SK-N-SH treated with all-trans-retinoic acid at 6 μM for 48 hours (cell line): ENCODE data around the gene SLC19A1.

Source experiments
- ARNTL ChIP-seq: fragments of 450-650 bp; formaldehyde crosslinking; IDR thresholded peaks from 2 replicates; pipeline ENCODE4 v1.5.0; 2020; ENCODE audit warnings: low read depth, mild to moderate bottlenecking, moderate library complexity, borderline replicate concordance
- BACH2 ChIP-seq: fragments of 250-450 bp; sonication (Bioruptor Pico); IDR thresholded peaks from 2 replicates; pipeline ENCODE4 v1.9.0; 2021; ENCODE audit warnings: mild to moderate bottlenecking, borderline replicate concordance
- CSDC2 ChIP-seq: fragments of 250-450 bp; sonication (Bioruptor Pico); IDR thresholded peaks from 2 replicates; pipeline ENCODE4 v1.5.0; 2020; ENCODE audit warnings: mild to moderate bottlenecking, moderate library complexity
- ISL1 ChIP-seq: fragments of 250-450 bp; sonication (Bioruptor Pico); IDR thresholded peaks from 2 replicates; pipeline ENCODE4 v2.1.2; 2022; ENCODE audit warnings: mild to moderate bottlenecking, moderate library complexity
- POU6F1 ChIP-seq: fragments of 250-450 bp; sonication (Bioruptor Pico); IDR thresholded peaks from 2 replicates; pipeline ENCODE4 v1.8.0; 2021; ENCODE audit warnings: low read depth, mild to moderate bottlenecking, moderate library complexity, borderline replicate concordance
- RARB ChIP-seq: fragments of 250-450 bp; sonication (Bioruptor Pico); IDR thresholded peaks from 2 replicates; pipeline ENCODE4 v1.8.0; 2021; ENCODE audit warnings: mild to moderate bottlenecking, moderate library complexity
- SNAI2 ChIP-seq: fragments of 250-450 bp; sonication (Bioruptor Pico); IDR thresholded peaks from 2 replicates; pipeline ENCODE4 v1.5.0; 2020; ENCODE audit warnings: mild to moderate bottlenecking, moderate library complexity
- TCF4 ChIP-seq: fragments of 250-450 bp; sonication (Bioruptor Pico); IDR thresholded peaks from 2 replicates; pipeline ENCODE4 v1.8.0; 2021; ENCODE audit warnings: mild to moderate bottlenecking, moderate library complexity, borderline replicate concordance
- TOX ChIP-seq: fragments of 250-450 bp; sonication (Bioruptor Pico); IDR thresholded peaks from 2 replicates; pipeline ENCODE4 v1.8.0; 2021; ENCODE audit warnings: mild to moderate bottlenecking, moderate library complexity, borderline replicate concordance
- ZFP30 ChIP-seq: fragments of 450-650 bp; formaldehyde crosslinking; IDR thresholded peaks from 2 replicates; pipeline ENCODE4 v1.5.0; 2022; ENCODE audit warnings: mild to moderate bottlenecking, moderate library complexity
- ZNF565 ChIP-seq: fragments of 450-650 bp; formaldehyde crosslinking; conservative IDR thresholded peaks from 2 replicates; pipeline ENCODE4 v1.5.0; 2020; ENCODE audit warnings: low read depth, mild to moderate bottlenecking, moderate library complexity
- ZNF70 ChIP-seq: fragments of 450-650 bp; formaldehyde crosslinking; IDR thresholded peaks from 2 replicates; pipeline ENCODE4 v1.5.0; 2020; ENCODE audit warnings: mild to moderate bottlenecking, moderate library complexity
- ZNF8 ChIP-seq: fragments of 450-650 bp; formaldehyde crosslinking; IDR thresholded peaks from 2 replicates; pipeline ENCODE4 v1.5.0; 2020; ENCODE audit warnings: mild to moderate bottlenecking, moderate library complexity
- TF ChIP-seq, protein P1 (sequence below): fragments of 250-450 bp; sonication (Bioruptor Pico); IDR thresholded peaks from 2 replicates; pipeline ENCODE4 v1.5.1; 2021; ENCODE audit warnings: mild to moderate bottlenecking, moderate library complexity

GRCh38 chr21:45511661-45512431 is 30.4 kb downstream of the SLC19A1 start:
- TF ChIP-seq TOX: no peak
- TF ChIP-seq, protein P1, sequence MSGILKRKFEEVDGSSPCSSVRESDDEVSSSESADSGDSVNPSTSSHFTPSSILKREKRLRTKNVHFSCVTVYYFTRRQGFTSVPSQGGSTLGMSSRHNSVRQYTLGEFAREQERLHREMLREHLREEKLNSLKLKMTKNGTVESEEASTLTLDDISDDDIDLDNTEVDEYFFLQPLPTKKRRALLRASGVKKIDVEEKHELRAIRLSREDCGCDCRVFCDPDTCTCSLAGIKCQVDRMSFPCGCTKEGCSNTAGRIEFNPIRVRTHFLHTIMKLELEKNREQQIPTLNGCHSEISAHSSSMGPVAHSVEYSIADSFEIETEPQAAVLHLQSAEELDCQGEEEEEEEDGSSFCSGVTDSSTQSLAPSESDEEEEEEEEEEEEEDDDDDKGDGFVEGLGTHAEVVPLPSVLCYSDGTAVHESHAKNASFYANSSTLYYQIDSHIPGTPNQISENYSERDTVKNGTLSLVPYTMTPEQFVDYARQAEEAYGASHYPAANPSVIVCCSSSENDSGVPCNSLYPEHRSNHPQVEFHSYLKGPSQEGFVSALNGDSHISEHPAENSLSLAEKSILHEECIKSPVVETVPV (CRISPR knock-in tag): no peak
- no peak for TF ChIP-seq POU6F1 (CRISPR knock-in tag)
- no peak for TF ChIP-seq RARB
- TF ChIP-seq BACH2 (CRISPR knock-in tag): no peak
- no peak for TF ChIP-seq CSDC2 (CRISPR knock-in tag)
- no peak for TF ChIP-seq ISL1
- TF ChIP-seq TCF4 (CRISPR knock-in tag): no peak
- no peak for TF ChIP-seq ARNTL (CRISPR knock-in tag)
- no peak for TF ChIP-seq SNAI2 (CRISPR knock-in tag)
- no peak for TF ChIP-seq ZNF565 (CRISPR knock-in tag)
- TF ChIP-seq ZFP30 (CRISPR knock-in tag): no peak
- TF ChIP-seq ZNF70: no peak
- no peak for TF ChIP-seq ZNF8
